HFFc6 (cell line): ENCODE results near the gene NSUN3. TPM values are rescaled to one million over a fixed set of nuclear protein-coding genes. Genes with fewer than 3 reads are reported as not detected.

ENCODE experiments used
- DNase-seq: peaks from one replicate; pipeline ENCODE4 v3.0.0-alpha.2; 2018
- H3K27ac Mint-ChIP-seq: 2 replicates; pipeline ENCODE4 v1.8.0; 2020; ENCODE audit warnings: mild to moderate bottlenecking, mixed read lengths
- H3K27me3 Mint-ChIP-seq: 2 replicates; pipeline ENCODE4 v1.8.0; 2021; ENCODE audit warnings: mild to moderate bottlenecking, moderate library complexity, mixed read lengths; ENCODE audit not compliant: insufficient read depth
- H3K36me3 Mint-ChIP-seq: 2 replicates; pipeline ENCODE4 v1.8.0; 2021; ENCODE audit warnings: low read depth, mixed read lengths
- H3K4me1 Mint-ChIP-seq: 2 replicates; pipeline ENCODE4 v1.8.0; 2020; ENCODE audit warnings: low read depth, mixed read lengths
- H3K4me3 Mint-ChIP-seq: 2 replicates; pipeline ENCODE4 v1.8.0; 2020; ENCODE audit warnings: mild to moderate bottlenecking, moderate library complexity, mixed read lengths
- H3K9me3 Mint-ChIP-seq: 2 replicates; pipeline ENCODE4 v1.8.0; 2020; ENCODE audit warnings: mild to moderate bottlenecking, mixed read lengths
- CTCF ChIP-seq: fragments of 200-600 bp; sonication (generic); IDR thresholded peaks from 2 replicates; pipeline ENCODE4 v1.5.0; 2021; ENCODE audit warnings: antibody characterized with exemption, mild to moderate bottlenecking
- total RNA-seq, 6 experiments: library from RNA; stranded (reverse); fragmentation: NEBNext Ultra II Directional; extraction: Animal tissue kit (Norgen Biotek cat#: 25700); gene quantifications; 2 replicates in 1 of 6; 3 replicates in 5 of 6; pipeline ENCODE4 v1.2.3, GENCODE V29; 2021

NSUN3 gene
- total RNA-seq, 6 experiments from 2014 or later: 6.1 to 8.8 (median 7.2) TPM

- H3K4me1 Mint-ChIP-seq: no peaks in the 10 kb centered on the region
- no peak for DNase-seq
- no peak overlapping the region for H3K4me3 Mint-ChIP-seq
Measured at GRCh38 chr3:94083261-94083660, 20.4 kb downstream of the NSUN3 start.

GRCh38 chr3:94089126-94089525 lies 26.3 kb downstream of the NSUN3 start:
- no peaks in the 10 kb centered on the region for H3K9me3 Mint-ChIP-seq
- TF ChIP-seq CTCF: no peak
- peaks cover 2% of the 10 kb centered on the region; the same call in 1 of the 2 replicates for H3K27me3 Mint-ChIP-seq

More at GRCh38 chr3:94083261-94083660, 20.4 kb downstream of the NSUN3 start:
- no peak overlapping the region for H3K27ac Mint-ChIP-seq
- H3K36me3 Mint-ChIP-seq: peaks cover 4% of the 10 kb centered on the region; the same call in 1 of the 2 replicates
- no peak for TF ChIP-seq CTCF
- H3K27me3 Mint-ChIP-seq: peaks cover 2% of the 10 kb centered on the region; the same call in 1 of the 2 replicates
- H3K9me3 Mint-ChIP-seq: no peaks in the 10 kb centered on the region

DNA sequence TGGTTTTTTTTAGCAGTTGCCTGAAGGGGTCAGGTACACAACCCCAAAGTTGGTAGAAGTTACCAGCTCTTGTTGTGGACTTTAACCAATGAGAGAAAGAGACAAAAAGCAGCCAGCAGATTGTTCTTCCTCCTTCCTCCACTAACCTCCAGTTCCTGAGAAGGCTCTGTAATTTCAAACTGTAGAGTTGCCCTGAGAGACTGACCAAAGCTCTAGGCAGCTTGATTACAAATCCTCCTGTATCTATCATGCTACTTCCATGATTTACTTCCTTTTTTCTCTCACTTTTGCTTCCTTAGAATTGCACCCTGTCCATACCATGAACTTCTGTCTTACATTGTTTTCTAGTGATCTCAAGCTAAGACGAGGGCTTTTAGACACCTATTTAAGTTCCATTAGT lies 29.2 kb downstream of the NSUN3 start:
- Mint-ChIP-seq H3K27ac (no peak overlapping the region), H3K4me3 (no peak overlapping the region), H3K4me1 (no peaks in the 10 kb centered on the region), H3K36me3 (0 out of 2 replicates have a peak, but pooled peaks cover 5% of the 10 kb centered on the region), H3K27me3 (no peaks in the 10 kb centered on the region), H3K9me3 (no peaks in the 10 kb centered on the region)
- TF ChIP-seq CTCF: no peak
- no peak for DNase-seq

More at GRCh38 chr3:94089126-94089525, 26.3 kb downstream of the NSUN3 start:
- H3K36me3 Mint-ChIP-seq: 0 out of 2 replicates have a peak, but pooled peaks cover 5% of the 10 kb centered on the region
- no peak overlapping the region for H3K27ac Mint-ChIP-seq
- H3K4me3 Mint-ChIP-seq: no peak overlapping the region
- no peak for DNase-seq
- H3K4me1 Mint-ChIP-seq: no peaks in the 10 kb centered on the region

DNA sequence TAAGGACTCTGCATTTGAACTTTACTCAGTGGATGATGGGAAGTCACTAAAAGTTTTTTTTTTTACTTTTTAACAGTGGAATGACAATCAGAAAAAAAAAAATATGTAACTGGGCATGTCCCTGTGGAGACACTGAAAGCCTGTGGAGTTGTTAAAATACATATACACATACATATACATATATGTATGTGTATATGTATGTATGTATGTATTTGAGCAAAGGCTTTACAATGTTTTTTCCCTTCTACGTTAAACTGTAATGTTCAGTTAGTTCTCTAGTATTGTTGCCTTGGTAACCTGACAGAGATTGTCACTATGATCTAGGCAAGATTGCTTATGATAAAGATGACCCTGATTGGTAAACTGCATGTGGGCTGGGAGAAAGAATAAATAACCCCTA lies 30.3 kb downstream of the NSUN3 start:
- no peaks in the 10 kb centered on the region for H3K9me3 Mint-ChIP-seq
- no peak overlapping the region for H3K4me3 Mint-ChIP-seq
- no peak for DNase-seq
- peaks cover 14% of the 10 kb centered on the region; the same call in 1 of the 2 replicates for H3K36me3 Mint-ChIP-seq
- no peaks in the 10 kb centered on the region for H3K4me1 Mint-ChIP-seq
- H3K27ac Mint-ChIP-seq: no peak overlapping the region
- TF ChIP-seq CTCF: no peak
- no peaks in the 10 kb centered on the region for H3K27me3 Mint-ChIP-seq

DNA sequence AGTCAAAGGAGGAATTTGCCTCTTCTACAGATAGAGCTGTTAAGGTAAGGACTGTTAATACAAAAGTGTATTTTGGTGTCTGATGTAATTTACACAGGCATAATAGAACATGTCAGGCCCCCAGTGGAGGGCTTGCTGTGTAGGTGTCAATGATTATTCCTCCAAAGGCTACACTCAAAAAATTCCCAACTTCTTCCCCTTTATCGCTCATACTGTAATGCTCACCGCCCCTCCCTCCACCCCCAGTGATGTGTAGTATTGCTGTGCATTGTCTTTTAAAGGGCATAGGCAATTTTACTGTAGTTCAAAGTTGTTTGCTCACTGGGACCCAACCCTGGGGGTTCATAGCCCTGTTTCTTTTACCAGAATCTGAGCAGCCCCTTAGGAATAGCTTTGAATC lies 32.2 kb downstream of the NSUN3 start:
- Mint-ChIP-seq H3K27ac (no peak overlapping the region), H3K36me3 (peaks cover 15% of the 10 kb centered on the region; the same call in 1 of the 2 replicates), H3K4me1 (no peaks in the 10 kb centered on the region), H3K27me3 (no peaks in the 10 kb centered on the region), H3K4me3 (no peak overlapping the region), H3K9me3 (no peaks in the 10 kb centered on the region)
- no peak for TF ChIP-seq CTCF
- DNase-seq: no peak

- TF ChIP-seq CTCF: no peak
- peaks cover 9% of the 10 kb centered on the region; the same call in 1 of the 2 replicates for H3K36me3 Mint-ChIP-seq
- no peak for DNase-seq
Measured at GRCh38 chr3:94098452-94098851, 35.6 kb downstream of the NSUN3 start.

More at GRCh38 chr3:94098452-94098851, 35.6 kb downstream of the NSUN3 start:
- H3K9me3 Mint-ChIP-seq: no peaks in the 10 kb centered on the region
- H3K27me3 Mint-ChIP-seq: no peaks in the 10 kb centered on the region
- H3K27ac Mint-ChIP-seq: no peak overlapping the region
- no peaks in the 10 kb centered on the region for H3K4me1 Mint-ChIP-seq
- no peak overlapping the region for H3K4me3 Mint-ChIP-seq
